LNCaP clone FGC (cell line): ENCODE measurements around the gene NOS2.

Experiments used
- DNase-seq: peaks from one replicate; pipeline ENCODE4 v3.0.0-alpha.2; 2011; ENCODE audit warnings: low read depth
- H3K4me3 ChIP-seq: 2 replicates; pipeline ENCODE4 v1.5.1; 2011; ENCODE audit warnings: mild to moderate bottlenecking, low read depth, low read length, control low read depth
- CTCF ChIP-seq: IDR thresholded peaks from 2 replicates; pipeline ENCODE4 v1.5.1; 2012; ENCODE audit warnings: mild to moderate bottlenecking; ENCODE audit not compliant: control insufficient read depth, insufficient read depth; ENCODE audit errors: extremely low read depth

Gene NOS2

GRCh38 chr17:27805520-27806146 is 5.3 kb upstream of the NOS2 start:
- no peak overlapping the region for H3K4me3 ChIP-seq
- peak; percentile 67 for DNase-seq
- TF ChIP-seq CTCF = peak; percentile 89

DNA sequence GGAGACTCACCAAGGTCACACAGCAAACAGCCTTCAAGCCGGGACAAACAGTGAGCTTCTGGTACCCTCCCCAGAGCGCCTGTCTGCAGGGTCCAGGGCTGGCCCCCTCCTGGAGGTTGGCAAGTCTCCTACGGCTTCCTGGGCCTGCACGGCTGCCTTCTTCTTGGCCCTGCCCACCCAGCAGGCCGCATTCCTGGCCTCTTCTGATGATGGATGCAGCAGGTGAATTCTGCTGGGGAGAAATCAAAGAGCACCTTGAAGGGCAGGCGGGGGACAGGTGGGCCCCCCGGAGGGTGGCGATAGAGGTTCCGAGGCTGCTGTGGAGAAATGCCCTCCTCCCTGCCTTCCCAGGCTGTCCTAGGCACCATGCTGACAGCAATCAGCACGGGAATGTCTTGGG is 3.8 kb upstream of the NOS2 start:
- DNase-seq = no peak
- no peak for TF ChIP-seq CTCF
- no peak overlapping the region for H3K4me3 ChIP-seq

- TF ChIP-seq CTCF = no peak
Measured at GRCh38 chr17:27802962-27803680, 2.8 kb upstream of the NOS2 start.

GRCh38 chr17:27802033-27802432 is 1.7 kb upstream of the NOS2 start:
- no peak for TF ChIP-seq CTCF
- DNase-seq = no peak
- no peak overlapping the region for H3K4me3 ChIP-seq

More at GRCh38 chr17:27802962-27803680, 2.8 kb upstream of the NOS2 start:
- DNase-seq = no peak
- H3K4me3 ChIP-seq = no peak overlapping the region

DNA sequence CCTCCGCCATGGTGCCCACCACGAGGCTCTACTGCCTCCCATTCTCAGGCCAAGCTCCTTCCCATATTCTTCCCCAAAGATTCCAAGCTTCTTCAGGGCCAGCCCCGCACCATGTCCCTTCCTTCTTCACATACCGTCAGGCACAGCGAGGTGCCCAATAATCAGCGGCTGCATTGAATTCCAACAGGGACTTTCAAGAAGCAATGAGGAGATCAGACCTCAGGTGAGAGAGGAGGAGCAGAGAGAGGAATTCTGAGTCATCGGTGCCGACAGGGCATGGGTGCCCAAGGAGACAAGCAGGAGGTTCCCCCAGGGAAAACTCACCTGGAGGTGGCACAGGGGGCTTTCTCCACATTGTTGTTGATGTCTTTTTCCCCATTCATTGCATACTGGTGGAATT is 2.0 kb downstream of the NOS2 start:
- H3K4me3 ChIP-seq = no peak overlapping the region
- TF ChIP-seq CTCF = no peak

GRCh38 chr17:27797390-27798091 is 2.8 kb downstream of the NOS2 start:
- no peak for TF ChIP-seq CTCF
- H3K4me3 ChIP-seq = no peak overlapping the region
- no peak for DNase-seq

More for the DNA sequence above, 2.0 kb downstream of the NOS2 start:
- no peak for DNase-seq
